SH-SY5Y (cell line): ENCODE measurements around the gene LHX3.

Experiments
- GATA2 ChIP-seq: IDR thresholded peaks from 2 replicates; pipeline ENCODE4 v1.6.1; 2011; ENCODE audit warnings: mild to moderate bottlenecking, low read depth, low read length
- GATA3 ChIP-seq: IDR thresholded peaks from 2 replicates; pipeline ENCODE4 v1.6.1; 2011; ENCODE audit warnings: low read depth, mild to moderate bottlenecking, low read length, moderate library complexity

LHX3 gene

GRCh38 chr9:136189394-136190236 lies 15.3 kb downstream of the LHX3 start:
- TF ChIP-seq GATA3 (no peak), GATA2 (no peak)

GRCh38 chr9:136187683-136188586 lies 17.0 kb downstream of the LHX3 start:
- TF ChIP-seq GATA2 (no peak), GATA3 (no peak)

GRCh38 chr9:136187197-136187596 lies 17.7 kb downstream of the LHX3 start:
- TF ChIP-seq GATA3 (no peak), GATA2 (no peak)

- TF ChIP-seq GATA2 (no peak), GATA3 (no peak)
Observed at GRCh38 chr9:136186386-136186785, 18.5 kb downstream of the LHX3 start.

- no peak for TF ChIP-seq GATA2
Observed at GRCh38 chr9:136185596-136186366, 19.1 kb downstream of the LHX3 start.

GRCh38 chr9:136185066-136185465 lies 19.9 kb downstream of the LHX3 start:
- TF ChIP-seq GATA2 (no peak), GATA3 (no peak)

- TF ChIP-seq GATA2 (no peak), GATA3 (no peak)
Observed at GRCh38 chr9:136182850-136183422, 22.0 kb downstream of the LHX3 start.

- TF ChIP-seq GATA2, result no peak
- TF ChIP-seq GATA3, result no peak
Observed at GRCh38 chr9:136182420-136182787, 22.5 kb downstream of the LHX3 start.

GRCh38 chr9:136181784-136182419 lies 23.0 kb downstream of the LHX3 start:
- TF ChIP-seq GATA2 (no peak), GATA3 (no peak)

- TF ChIP-seq GATA3 (no peak), GATA2 (no peak)
Observed at GRCh38 chr9:136180586-136180985, 24.3 kb downstream of the LHX3 start.

GRCh38 chr9:136179761-136180160 lies 25.2 kb downstream of the LHX3 start:
- no peak for TF ChIP-seq GATA3
- TF ChIP-seq GATA2, result no peak

- TF ChIP-seq GATA2 (no peak), GATA3 (no peak)
Observed at GRCh38 chr9:136179101-136179616, 25.8 kb downstream of the LHX3 start.

GRCh38 chr9:136178773-136179075 lies 26.2 kb downstream of the LHX3 start:
- no peak for TF ChIP-seq GATA3
- no peak for TF ChIP-seq GATA2
